ENCODE results near the gene ANXA6.

DNA sequence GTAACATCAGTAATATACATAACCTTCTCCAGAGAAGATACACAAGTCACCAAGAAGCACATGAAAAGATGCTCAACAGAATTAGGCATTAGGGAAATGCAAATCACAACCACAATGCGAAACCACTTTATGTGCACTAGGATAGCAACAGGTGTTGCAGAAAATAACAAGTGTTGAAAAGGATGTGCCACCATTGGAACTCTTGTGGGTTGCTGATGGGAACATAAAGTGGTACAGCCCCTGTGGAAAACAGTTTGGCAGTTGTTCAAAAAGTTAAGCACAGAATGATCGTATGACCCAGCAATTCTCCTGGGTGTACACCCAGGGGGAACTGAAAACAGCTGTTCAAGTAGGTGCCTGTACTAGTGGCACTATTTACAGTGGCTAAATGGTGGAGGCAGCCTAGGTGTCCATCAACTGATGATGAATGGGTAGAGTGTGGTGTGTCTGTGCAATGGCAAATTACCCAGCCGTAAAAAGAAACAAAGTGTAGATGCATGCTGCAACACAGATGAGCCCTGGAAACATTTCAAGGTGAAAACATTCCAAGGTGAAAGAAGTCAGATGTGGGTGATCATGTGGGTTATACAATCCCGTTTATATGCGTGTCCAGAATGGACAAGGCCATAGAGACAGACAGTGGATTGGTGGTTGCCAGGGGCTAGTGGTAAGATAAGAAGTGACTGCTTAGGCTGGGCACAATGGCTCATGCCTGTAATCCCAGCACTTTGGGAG lies 39.1 kb upstream of the ANXA6 start:
- TF ChIP-seq GATA2 (IDR thresholded peaks at IDR 0.05; ENCODE audit: low read depth, low read length): no peak
- no peak for TF ChIP-seq GATA3 (IDR thresholded peaks at IDR 0.05; ENCODE audit: low read depth, low read length)
